ENCODE data around the gene TM9SF4.

The TM9SF4 gene

GRCh38 chr20:32215147-32215546, 105.6 kb downstream of the TM9SF4 start:
- no peak for DNase-seq

- no peak for DNase-seq
Observed at GRCh38 chr20:32215729-32216128, 106.2 kb downstream of the TM9SF4 start.

- DNase-seq: no peak
Observed at GRCh38 chr20:32216179-32217142, 106.9 kb downstream of the TM9SF4 start.

All from activated CD4-positive, alpha-beta T cell treated with anti-CD3 and anti-CD28 coated beads, Interleukin-2, Interleukin-6, amounts not matched to agents 100 ng/mL and 50 ng/mL, durations not matched to agents 16 hours and 8 hours (primary cell).